Endothelial cell of umbilical vein (primary cell): Measurements from ENCODE around the gene CNGB1. TPM values are rescaled to one million over a fixed set of nuclear protein-coding genes. Genes with fewer than 3 reads are reported as not detected.

Experiments
- BruUV-seq: library from RNA; stranded (reverse); fragments of 400-500 nt; replicated peaks from 2 replicates; lab custom pipeline; 2021; lab: Mats Ljungman, UMichigan
- CTCF ChIA-PET: fragments of 300-600, 350-600 bp; sonication (Branson Sonifier 250); formaldehyde crosslinking; loops from one replicate; lab custom pipeline; 2021; ENCODE audit warnings: antibody characterized with exemption, inconsistent platforms; lab: Charles Lee
- POLR2A ChIA-PET: fragments of 300-600, 350-600 bp; sonication (Branson Sonifier 250); formaldehyde crosslinking; loops from one replicate; lab custom pipeline; 2021; ENCODE audit warnings: antibody characterized with exemption, inconsistent platforms; lab: Charles Lee
- DNase-seq: peaks from one replicate; pipeline ENCODE4 v3.0.0-alpha.2; 2011; ENCODE audit warnings: low read depth, low spot score
- FAIRE-seq: peaks from 2 replicates; lab custom pipeline; 2011; peaks lifted over from hg19 to GRCh38; lab: Jason Lieb, UNC
- H2AFZ ChIP-seq: 2 replicates; pipeline ENCODE4 v1.6.0; 2012; ENCODE audit warnings: low read depth, low read length, control low read depth, inconsistent platforms
- H3K27ac ChIP-seq: 2 replicates; pipeline ENCODE4 v1.5.1; 2011; ENCODE audit warnings: low read depth, mild to moderate bottlenecking, control low read depth, low read length, moderate library complexity; ENCODE audit not compliant: insufficient read depth
- H3K27me3 ChIP-seq, 2 experiments: 2 replicates each; pipeline versions ENCODE4 v1.6.0 to v1.6.1; 2011; ENCODE audit warnings: low read length in 2 of 2, mixed read lengths in 1 of 2; ENCODE audit not compliant: control insufficient read depth in 2 of 2, insufficient read depth in 2 of 2
- H3K36me3 ChIP-seq, 2 experiments: 2 replicates in 1 of 2; 3 replicates in 1 of 2; pipeline ENCODE4 v1.5.1; 2011; ENCODE audit warnings: low read length in 2 of 2, mild to moderate bottlenecking in 1 of 2, moderate library complexity in 1 of 2; ENCODE audit not compliant: control insufficient read depth in 2 of 2, insufficient read depth in 2 of 2; ENCODE audit errors: extremely low read depth in 1 of 2
- H3K4me1 ChIP-seq: 3 replicates; pipeline ENCODE4 v1.5.1; 2011; ENCODE audit warnings: mild to moderate bottlenecking, low read length; ENCODE audit not compliant: control insufficient read depth, insufficient read depth; ENCODE audit errors: extremely low read depth
- H3K4me2 ChIP-seq: 2 replicates; pipeline ENCODE4 v1.6.1; 2011; ENCODE audit warnings: low read length, control low read depth, mixed read lengths; ENCODE audit not compliant: insufficient read depth
- H3K4me3 ChIP-seq, 3 experiments: fragments of 200-600 bp in 1 of 3; sonication (generic), shearing (Covaris generic) in 1 of 3; replicated peaks in 1 of 3; 2 replicates each; pipeline ENCODE4 v1.5.1; 2011 to 2016; ENCODE audit warnings: control low read depth in 3 of 3, low read length in 3 of 3, mild to moderate bottlenecking in 2 of 3, inconsistent platforms in 1 of 3, low read depth in 1 of 3, moderate library complexity in 1 of 3; ENCODE audit not compliant: insufficient read depth in 1 of 3
- H3K79me2 ChIP-seq: 2 replicates; pipeline ENCODE4 v1.6.0; 2012; ENCODE audit warnings: low read length, inconsistent platforms; ENCODE audit not compliant: control insufficient read depth, insufficient read depth
- H3K9ac ChIP-seq: replicated peaks from 2 replicates; pipeline ENCODE3; 2011; ENCODE audit warnings: low read length, control low read depth; ENCODE audit not compliant: insufficient read depth; ENCODE audit errors: extremely low read depth
- H3K9me1 ChIP-seq: replicated peaks from 3 replicates; pipeline ENCODE4 v1.6.0; 2011; ENCODE audit warnings: mild to moderate bottlenecking, low read length; ENCODE audit not compliant: control insufficient read depth, insufficient read depth; ENCODE audit errors: extremely low read depth
- H3K9me3 ChIP-seq: replicated peaks from 2 replicates; pipeline ENCODE4 v1.5.1; 2012; ENCODE audit warnings: low read length, inconsistent platforms; ENCODE audit not compliant: control insufficient read depth, insufficient read depth
- H4K20me1 ChIP-seq: replicated peaks from 2 replicates; pipeline ENCODE3; 2011; ENCODE audit warnings: mild to moderate bottlenecking, low read length; ENCODE audit not compliant: control insufficient read depth, insufficient read depth; ENCODE audit errors: extremely low read depth
- CTCF ChIP-seq, 2 donors: IDR thresholded peaks; 1 replicate in 1 of 2; 2 replicates in 1 of 2; pipeline ENCODE4 v1.5.1; 2011; ENCODE audit warnings: low read length in 2 of 2, mild to moderate bottlenecking in 2 of 2, moderate library complexity in 2 of 2, control low read depth in 1 of 2, inconsistent platforms in 1 of 2, low read depth in 1 of 2; ENCODE audit not compliant: insufficient read depth in 1 of 2; ENCODE audit errors: extremely low read depth in 1 of 2
- EZH2 ChIP-seq: IDR thresholded peaks from 2 replicates; pipeline ENCODE4 v1.6.1; 2012; ENCODE audit warnings: borderline replicate concordance, low read depth, mild to moderate bottlenecking, moderate library complexity, low read length, inconsistent platforms; ENCODE audit not compliant: severe bottlenecking
- FOS ChIP-seq: IDR thresholded peaks from 2 replicates; pipeline ENCODE4 v1.6.1; 2011; ENCODE audit warnings: mild to moderate bottlenecking, low read length, moderate library complexity, borderline replicate concordance; ENCODE audit not compliant: insufficient read depth
- GATA2 ChIP-seq: IDR thresholded peaks from 2 replicates; pipeline ENCODE4 v1.7.0; 2011; ENCODE audit warnings: low read depth, mild to moderate bottlenecking, moderate library complexity, mixed read lengths, low read length; ENCODE audit not compliant: insufficient read length, insufficient read depth
- JUN ChIP-seq: IDR thresholded peaks from 2 replicates; pipeline ENCODE4 v1.6.1; 2011; ENCODE audit warnings: borderline replicate concordance, low read depth; ENCODE audit not compliant: insufficient read length, insufficient read depth
- MAX ChIP-seq: IDR thresholded peaks from 2 replicates; pipeline ENCODE4 v1.6.1; 2011; ENCODE audit not compliant: insufficient read depth, insufficient read length
- MYC ChIP-seq: IDR thresholded peaks from one replicate; pipeline ENCODE4 v1.6.1; 2011; ENCODE audit warnings: mild to moderate bottlenecking, low read depth, low read length
- POLR2A ChIP-seq: IDR thresholded peaks from 2 replicates; pipeline ENCODE4 v1.6.1; 2012; ENCODE audit warnings: low read depth, mild to moderate bottlenecking, control low read depth, low read length
- POLR2AphosphoS5 ChIP-seq: IDR thresholded peaks from 2 replicates; pipeline ENCODE4 v1.6.1; 2012; ENCODE audit warnings: low read depth, mild to moderate bottlenecking, control low read depth, low read length, moderate library complexity; ENCODE audit not compliant: insufficient read depth
- dilution Hi-C: fragments of 300-500 bp; cut with MboI; formaldehyde crosslinking; loops from one replicate; pipeline ENCODE4 v1.15.0; 2019; ENCODE audit warnings: low sequenced_read_pairs; ENCODE audit not compliant: extremely low pct_ligation_motif_present
- intact Hi-C: fragments of 100-400 bp; cut with micrococcal nuclease; formaldehyde crosslinking; loops from one replicate; pipeline ENCODE4 v1.10.0; 2022
- polyA plus RNA-seq, 4 experiments: library from polyadenylated mRNA; depleted of rRNA in 3 of 4; stranded (reverse) in 3 of 4; unstranded in 1 of 4; fragments of >200 nt; gene quantifications; 2 replicates each; pipeline versions ENCODE4 v1.2.1 to v1.2.3, GENCODE V29; 2011 to 2012; ENCODE audit warnings: missing spikeins in 1 of 4
- total RNA-seq: library from RNA; stranded (reverse); gene quantifications from 2 replicates; pipeline ENCODE4 v1.2.3, GENCODE V29; 2021

The CNGB1 gene
- total and polyA plus RNA-seq, 2 donors (not counting 3 experiments of a cell fraction or from before 2014, with no cell fraction given): not detected

GRCh38 chr16:57955572-57956188 is 15.2 kb downstream of the CNGB1 start:
- dilution Hi-C loops (no loop called here), intact Hi-C loops (no loop called here)
- ChIA-PET POLR2A (no interaction called here), CTCF (interaction anchor here (0.9 to 2.1 kb wide), 3 partner anchors 11 to 50 kb away, joined by 4 read pairs; no protein-coding TSS in a partner anchor)
- DNase-seq: no peak
- BruUV-seq: no TSS peak
- no peak overlapping the region for H3K9ac ChIP-seq
- no peak overlapping the region for H3K4me3 ChIP-seq
- no peaks in the 10 kb centered on the region for H3K27me3 ChIP-seq
- H3K4me1 ChIP-seq: no peaks in the 10 kb centered on the region
- H4K20me1 ChIP-seq: no peaks in the 10 kb centered on the region
- no peak overlapping the region for H3K4me2 ChIP-seq
- no peak overlapping the region for H2AFZ ChIP-seq
- no peaks in the 10 kb centered on the region for H3K9me1 ChIP-seq
- H3K27ac ChIP-seq: no peak overlapping the region
- no peaks in the 10 kb centered on the region for H3K36me3 ChIP-seq
- H3K79me2 ChIP-seq: no peaks in the 10 kb centered on the region
- no peak for FAIRE-seq
- no peaks in the 10 kb centered on the region for H3K9me3 ChIP-seq
- TF ChIP-seq GATA2: no peak
- no peak for TF ChIP-seq POLR2AphosphoS5

- CTCF ChIA-PET: interaction anchor here (1.0 to 1.7 kb wide), 3 partner anchors 8 to 231 kb away, joined by 3 to 4 read pairs (median 3); no protein-coding TSS in a partner anchor
These were observed 17.1 kb downstream of the CNGB1 start for GRCh38 chr16:57953857-57954256.

More at GRCh38 chr16:57953857-57954256, 17.1 kb downstream of the CNGB1 start:
- no peak overlapping the region for H3K27ac ChIP-seq
- FAIRE-seq: no peak
- no peaks in the 10 kb centered on the region for H4K20me1 ChIP-seq
- TF ChIP-seq JUN (no peak), MYC (no peak), POLR2AphosphoS5 (no peak), CTCF (IDR thresholded peaks at IDR 0.05; ENCODE audit: extremely low read depth in 1 of 2, insufficient read depth in 1 of 2, low read depth in 1 of 2, low read length in 2 of 2) (no peak), FOS (no peak), GATA2 (no peak), MAX (no peak), POLR2A (no peak), EZH2 (no peak)
- H3K79me2 ChIP-seq: no peaks in the 10 kb centered on the region
- no peak overlapping the region for H3K9ac ChIP-seq
- intact Hi-C loops: no loop called here
- POLR2A ChIA-PET: no interaction called here
- dilution Hi-C loops: no loop called here
- H3K36me3 ChIP-seq: no peaks in the 10 kb centered on the region
- H3K9me3 ChIP-seq: no peaks in the 10 kb centered on the region
- no TSS peak for BruUV-seq
- no peak for DNase-seq
- no peak overlapping the region for H2AFZ ChIP-seq
- no peaks in the 10 kb centered on the region for H3K27me3 ChIP-seq
- no peak overlapping the region for H3K4me3 ChIP-seq
- no peaks in the 10 kb centered on the region for H3K9me1 ChIP-seq
- no peaks in the 10 kb centered on the region for H3K4me1 ChIP-seq
- no peak overlapping the region for H3K4me2 ChIP-seq
